BLaER1 (cell line): ENCODE measurements around the gene GPR32.
A peak's percentile ranks its signal among the peaks of the same experiment; 100 is the strongest.
"Not testable (repeated sequence)": the region's sequence is repeated elsewhere in the genome, so short reads cannot be mapped to it uniquely, and the experiment has no call there.

Source experiments
- H3K27ac ChIP-seq: shearing (Covaris generic); formaldehyde crosslinking; 2 replicates; pipeline ENCODE4 v1.8.1; 2022
- H3K27me3 ChIP-seq: shearing (Covaris generic); formaldehyde crosslinking; 2 replicates; pipeline ENCODE4 v1.8.1; 2022
- H3K36me3 ChIP-seq: shearing (Covaris generic); formaldehyde crosslinking; 2 replicates; pipeline ENCODE4 v1.8.1; 2022
- H3K4me1 ChIP-seq: shearing (Covaris generic); formaldehyde crosslinking; 2 replicates; pipeline ENCODE4 v1.8.1; 2022
- H3K4me2 ChIP-seq: shearing (Covaris generic); formaldehyde crosslinking; 2 replicates; pipeline ENCODE4 v1.8.1; 2022
- H3K4me3 ChIP-seq: shearing (Covaris generic); formaldehyde crosslinking; 2 replicates; pipeline ENCODE4 v1.8.1; 2022
- H3K9ac ChIP-seq: shearing (Covaris generic); formaldehyde crosslinking; 2 replicates; pipeline ENCODE4 v1.8.1; 2022
- H3K9me3 ChIP-seq: shearing (Covaris generic); formaldehyde crosslinking; 2 replicates; pipeline ENCODE4 v1.8.1; 2022
- H4K20me1 ChIP-seq: shearing (Covaris generic); formaldehyde crosslinking; 2 replicates; pipeline ENCODE4 v1.8.1; 2022
- Cebpa-rat ChIP-seq: shearing (Covaris generic); IDR thresholded peaks from 2 replicates; pipeline ENCODE4 v1.8.1; 2022

The GPR32 gene

GRCh38 chr19:50770164-50770563, at the start of gene GPR32:
Gene GPR32 (plus strand): TSS chr19:50770464. CDS start chr19:50770601, 137 bp downstream.
- not testable (repeated sequence) for H3K27me3 ChIP-seq, H3K4me1 ChIP-seq, H3K9me3 ChIP-seq, H3K9ac ChIP-seq, H3K36me3 ChIP-seq, H3K27ac ChIP-seq, H3K4me3 ChIP-seq, H4K20me1 ChIP-seq, H3K4me2 ChIP-seq

GRCh38 chr19:50720921-50721381, 49.3 kb upstream of the GPR32 start:
- peaks cover 34% of the 10 kb centered on the region for H4K20me1 ChIP-seq
- peak overlapping the region; percentile 87 for H3K4me3 ChIP-seq
- H3K27me3 ChIP-seq = no peaks in the 10 kb centered on the region
- H3K27ac ChIP-seq = peak overlapping the region; percentile 98
- peak overlapping the region; percentile 95 for H3K9ac ChIP-seq
- no peak for TF ChIP-seq Cebpa-rat
- H3K4me1 ChIP-seq = peaks cover 60% of the 10 kb centered on the region
- no peaks in the 10 kb centered on the region for H3K9me3 ChIP-seq
- H3K36me3 ChIP-seq = peaks cover 21% of the 10 kb centered on the region
- peak overlapping the region; percentile 97 for H3K4me2 ChIP-seq

- H3K27ac ChIP-seq = peak overlapping the region; percentile 98
- H3K9ac ChIP-seq = peak overlapping the region; percentile 95
- H3K4me2 ChIP-seq = peak overlapping the region; percentile 97
- TF ChIP-seq Cebpa-rat = no peak
- peaks cover 60% of the 10 kb centered on the region for H3K4me1 ChIP-seq
- no peaks in the 10 kb centered on the region for H3K9me3 ChIP-seq
- H3K36me3 ChIP-seq = peaks cover 21% of the 10 kb centered on the region
- H4K20me1 ChIP-seq = peaks cover 34% of the 10 kb centered on the region
- no peaks in the 10 kb centered on the region for H3K27me3 ChIP-seq
- H3K4me3 ChIP-seq = peak overlapping the region; percentile 87
These were observed 48.7 kb upstream of the GPR32 start for GRCh38 chr19:50721441-50722137.

GRCh38 chr19:50722201-50723013, 47.9 kb upstream of the GPR32 start:
- peak overlapping the region; percentile 87 for H3K4me3 ChIP-seq
- H3K9me3 ChIP-seq = no peaks in the 10 kb centered on the region
- TF ChIP-seq Cebpa-rat = no peak
- peak overlapping the region; percentile 98 for H3K27ac ChIP-seq
- H3K27me3 ChIP-seq = no peaks in the 10 kb centered on the region
- peaks cover 24% of the 10 kb centered on the region for H3K36me3 ChIP-seq
- peak overlapping the region; percentile 97 for H3K4me2 ChIP-seq
- H4K20me1 ChIP-seq = peaks cover 34% of the 10 kb centered on the region
- H3K4me1 ChIP-seq = peaks cover 60% of the 10 kb centered on the region
- peak overlapping the region; percentile 95 for H3K9ac ChIP-seq

GRCh38 chr19:50723069-50723468, 47.2 kb upstream of the GPR32 start, which contains the start of gene CLEC11A:
Gene CLEC11A (plus strand): TSS chr19:50723364. CDS start chr19:50723526, 162 bp downstream.
- H3K4me2 ChIP-seq = peak within 1 kb of the TSS; percentile 97
- H3K4me1 ChIP-seq = peaks cover 62% of the 10 kb centered on the region
- peak within 1 kb of the TSS; percentile 95 for H3K9ac ChIP-seq
- TF ChIP-seq Cebpa-rat = no peak
- no peaks in the 10 kb centered on the region for H3K27me3 ChIP-seq
- no peaks in the 10 kb centered on the region for H3K9me3 ChIP-seq
- peaks cover 27% of the 10 kb centered on the region for H3K36me3 ChIP-seq
- H3K4me3 ChIP-seq = peak within 1 kb of the TSS; percentile 87
- peak within 1 kb of the TSS; percentile 98 for H3K27ac ChIP-seq
- H4K20me1 ChIP-seq = peaks cover 34% of the 10 kb centered on the region

- H3K4me3 ChIP-seq = peak overlapping the region; percentile 87
- peak overlapping the region; percentile 95 for H3K9ac ChIP-seq
These were observed 46.3 kb upstream of the GPR32 start for GRCh38 chr19:50723735-50724521.

GRCh38 chr19:50724522-50725217, 45.6 kb upstream of the GPR32 start:
- Histone ChIP-seq H3K4me2 (peak overlapping the region; percentile 98), H3K9ac (peak overlapping the region; percentile 95), H4K20me1 (peaks cover 32% of the 10 kb centered on the region), H3K27ac (peak overlapping the region; percentile 98), H3K4me3 (peak overlapping the region; percentile 87), H3K9me3 (no peaks in the 10 kb centered on the region), H3K36me3 (peaks cover 27% of the 10 kb centered on the region), H3K27me3 (no peaks in the 10 kb centered on the region), H3K4me1 (peaks cover 70% of the 10 kb centered on the region)
- no peak for TF ChIP-seq Cebpa-rat

More at GRCh38 chr19:50723735-50724521, 46.3 kb upstream of the GPR32 start:
- peaks cover 27% of the 10 kb centered on the region for H3K36me3 ChIP-seq
- peak overlapping the region; percentile 98 for H3K27ac ChIP-seq
- H3K4me1 ChIP-seq = peaks cover 69% of the 10 kb centered on the region
- H3K27me3 ChIP-seq = no peaks in the 10 kb centered on the region
- H3K4me2 ChIP-seq = peak overlapping the region; percentile 97
- no peak for TF ChIP-seq Cebpa-rat
- no peaks in the 10 kb centered on the region for H3K9me3 ChIP-seq
- peaks cover 32% of the 10 kb centered on the region for H4K20me1 ChIP-seq

GRCh38 chr19:50725218-50725910, 44.9 kb upstream of the GPR32 start:
- no peaks in the 10 kb centered on the region for H3K9me3 ChIP-seq
- H3K36me3 ChIP-seq = peaks cover 27% of the 10 kb centered on the region
- H3K27ac ChIP-seq = peak overlapping the region; percentile 76
- H3K27me3 ChIP-seq = no peaks in the 10 kb centered on the region
- peak overlapping the region; percentile 87 for H3K4me3 ChIP-seq
- peak overlapping the region; percentile 98 for H3K4me2 ChIP-seq
- TF ChIP-seq Cebpa-rat = no peak
- peak overlapping the region; percentile 82 for H3K9ac ChIP-seq
- H3K4me1 ChIP-seq = peaks cover 64% of the 10 kb centered on the region
- peaks cover 32% of the 10 kb centered on the region for H4K20me1 ChIP-seq
